CD8-positive, alpha-beta memory T cell (primary cell): ENCODE results near the gene OR4E2. TPM values are rescaled to one million over a fixed set of nuclear protein-coding genes. Genes with fewer than 3 reads are reported as not detected.
A peak's percentile ranks its signal among the peaks of the same experiment; 100 is the strongest.

Experiments
- CTCF ChIA-PET: fragments of 350-600 bp; sonication (Branson Sonifier 250); formaldehyde crosslinking; loops from one replicate; lab custom pipeline; 2021; ENCODE audit warnings: antibody characterized with exemption; lab: Charles Lee
- POLR2A ChIA-PET: fragments of 350-600 bp; sonication (Branson Sonifier 250); formaldehyde crosslinking; loops from one replicate; lab custom pipeline; 2021; ENCODE audit warnings: antibody characterized with exemption; lab: Charles Lee
- DNase-seq, 5 donors: peaks; one replicate each; pipeline versions ENCODE4 v3.0.0 to v3.0.0-alpha.2; 2020 to 2022; ENCODE audit warnings: mixed read lengths in 1 of 5
- H3K27ac ChIP-seq: one replicate; pipeline ENCODE4 v1.7.0; 2013; ENCODE audit warnings: low read depth, mild to moderate bottlenecking, low read length, moderate library complexity
- H3K27me3 ChIP-seq: 2 replicates; pipeline ENCODE4 v1.7.0; 2013; ENCODE audit warnings: low read length, mild to moderate bottlenecking; ENCODE audit not compliant: insufficient read depth, poor library complexity, severe bottlenecking
- H3K36me3 ChIP-seq: 2 replicates; pipeline ENCODE4 v1.7.0; 2013; ENCODE audit warnings: mild to moderate bottlenecking, low read length, moderate library complexity; ENCODE audit not compliant: insufficient read depth
- H3K4me1 ChIP-seq: 2 replicates; pipeline ENCODE4 v1.7.0; 2013; ENCODE audit warnings: mild to moderate bottlenecking, low read length, moderate library complexity; ENCODE audit not compliant: insufficient read depth
- H3K4me3 ChIP-seq: 2 replicates; pipeline ENCODE4 v1.7.0; 2013; ENCODE audit warnings: mild to moderate bottlenecking, low read length
- H3K9me3 ChIP-seq: 2 replicates; pipeline ENCODE4 v1.7.0; 2013; ENCODE audit warnings: mild to moderate bottlenecking, low read length
- H3K27ac Mint-ChIP-seq, 8 donors: one replicate each; pipeline ENCODE4 v1.8.0; 2020 to 2021; ENCODE audit warnings: mixed read lengths in 8 of 8, mild to moderate bottlenecking in 6 of 8, inconsistent platforms in 3 of 8, moderate library complexity in 3 of 8
- H3K27me3 Mint-ChIP-seq, 2 donors: one replicate each; pipeline ENCODE4 v1.8.0; 2020 to 2021; ENCODE audit warnings: mixed read lengths in 2 of 2, mild to moderate bottlenecking in 1 of 2, moderate library complexity in 1 of 2
- H3K36me3 Mint-ChIP-seq, 3 donors: one replicate each; pipeline ENCODE4 v1.8.0; 2020 to 2021; ENCODE audit warnings: mixed read lengths in 3 of 3, inconsistent platforms in 1 of 3, mild to moderate bottlenecking in 1 of 3
- H3K4me1 Mint-ChIP-seq, 3 donors: one replicate each; pipeline ENCODE4 v1.8.0; 2020 to 2021; ENCODE audit warnings: mixed read lengths in 3 of 3, inconsistent platforms in 1 of 3, mild to moderate bottlenecking in 1 of 3
- H3K4me3 Mint-ChIP-seq, 7 donors: one replicate each; pipeline ENCODE4 v1.8.0; 2020 to 2021; ENCODE audit warnings: mixed read lengths in 7 of 7, mild to moderate bottlenecking in 6 of 7, moderate library complexity in 4 of 7, inconsistent platforms in 2 of 7
- H3K9me3 Mint-ChIP-seq, 5 donors: one replicate each; pipeline ENCODE4 v1.8.0; 2020 to 2022; ENCODE audit warnings: mixed read lengths in 5 of 5, mild to moderate bottlenecking in 3 of 5, moderate library complexity in 2 of 5, inconsistent platforms in 1 of 5
- polyA plus RNA-seq: library from polyadenylated mRNA; unstranded; fragments of 300-500 nt; fragmentation: Illumina TruSeq; gene quantifications from one replicate; pipeline ENCODE4 v1.2.3, GENCODE V29; 2021
- total RNA-seq, 2 experiments: library from RNA; stranded (reverse); gene quantifications; one replicate each; pipeline ENCODE4 v1.2.3, GENCODE V29; 2021

Gene OR4E2
- total and polyA plus RNA-seq, 3 experiments from 2014 or later: not detected

- ChIA-PET POLR2A (no interaction called here), CTCF (interaction anchor here (1.3 kb wide), 1 partner anchor 11 kb away, joined by 3 read pairs; no protein-coding TSS in a partner anchor)
- Mint-ChIP-seq H3K27me3 (peaks cover 9 to 22% of the 10 kb centered on the region in 2 donors), H3K27ac (no peak overlapping the region), H3K4me3 (no peak overlapping the region), H3K36me3 (peaks cover 0 to 1% (median 0%) of the 10 kb centered on the region in 3 donors), H3K4me1 (peaks cover 13 to 17% (median 17%) of the 10 kb centered on the region in 3 donors), H3K9me3 (peaks cover 0 to 5% (median 0%) of the 10 kb centered on the region in 5 donors)
- Histone ChIP-seq H3K27me3 (no peaks in the 10 kb centered on the region), H3K4me1 (peaks cover 3% of the 10 kb centered on the region), H3K4me3 (no peak overlapping the region), H3K9me3 (no peaks in the 10 kb centered on the region), H3K27ac (no peak overlapping the region), H3K36me3 (no peaks in the 10 kb centered on the region)
- no peak for DNase-seq
These were observed 45.9 kb downstream of the OR4E2 start for GRCh38 chr14:21699551-21699950.

- Histone ChIP-seq H3K36me3 (no peaks in the 10 kb centered on the region), H3K27me3 (no peaks in the 10 kb centered on the region), H3K4me1 (peaks cover 4% of the 10 kb centered on the region), H3K9me3 (no peaks in the 10 kb centered on the region), H3K27ac (no peak overlapping the region), H3K4me3 (no peak overlapping the region)
- POLR2A ChIA-PET: no interaction called here
- Mint-ChIP-seq H3K9me3 (peaks cover 0 to 3% (median 0%) of the 10 kb centered on the region in 5 donors), H3K4me3 (no peak overlapping the region), H3K36me3 (no peaks in the 10 kb centered on the region), H3K27ac (no peak overlapping the region), H3K27me3 (peaks cover 4 to 17% of the 10 kb centered on the region in 2 donors), H3K4me1 (peaks cover 15 to 23% (median 21%) of the 10 kb centered on the region in 3 donors)
- CTCF ChIA-PET: no interaction called here
- DNase-seq: no peak
These were observed 48.7 kb downstream of the OR4E2 start for GRCh38 chr14:21702316-21702715.

DNA sequence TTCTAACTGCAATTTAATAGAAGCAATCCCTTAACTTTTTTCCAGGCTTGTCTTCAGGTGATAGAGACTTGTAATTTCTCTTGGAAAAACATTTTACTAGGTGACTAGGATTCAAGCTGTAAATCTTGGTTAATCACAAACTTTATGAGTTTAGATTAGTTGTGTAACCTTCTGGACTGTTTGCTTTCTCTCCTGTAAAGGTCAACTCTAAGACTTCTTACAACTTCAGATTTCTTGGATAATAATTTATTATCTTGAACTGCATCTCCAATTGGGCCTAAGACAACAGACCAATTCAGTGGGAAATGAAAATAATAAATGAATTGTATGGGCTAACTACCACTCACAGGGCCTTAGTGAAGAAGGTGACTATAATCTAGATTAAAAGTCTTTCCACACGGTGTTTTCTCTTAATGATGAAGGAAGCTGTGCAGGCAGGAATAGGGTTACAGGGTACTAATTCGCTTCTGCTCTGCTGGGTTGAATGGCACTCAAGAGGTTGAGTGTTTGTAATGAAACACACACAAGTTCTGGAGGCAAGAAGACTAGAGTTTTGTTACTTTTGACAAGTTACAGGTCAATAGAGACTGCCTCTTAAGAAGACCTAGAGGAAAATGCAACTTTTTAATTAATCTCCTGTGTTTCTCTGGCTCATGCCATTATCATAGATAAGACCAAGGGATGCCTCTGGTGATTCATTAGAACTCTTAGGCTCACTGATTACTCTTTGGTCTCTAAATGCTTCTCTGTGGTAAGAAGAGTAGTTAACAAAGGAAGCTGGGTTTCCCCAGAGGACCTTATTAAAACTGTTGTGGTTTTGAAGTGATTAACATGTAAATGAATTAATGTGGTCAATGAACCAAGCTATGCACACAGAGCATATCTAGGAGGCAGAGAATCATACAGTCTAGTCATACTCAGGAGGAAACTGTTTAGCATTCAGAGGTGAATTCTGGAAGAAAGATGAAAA, 50.0 kb downstream of the OR4E2 start:
- H3K4me1 Mint-ChIP-seq: peaks cover 15 to 23% (median 21%) of the 10 kb centered on the region in 3 donors
- ChIA-PET CTCF (interaction anchor here (0.8 to 0.9 kb wide), 2 partner anchors 853 to 867 kb away, joined by 3 to 4 read pairs; no protein-coding TSS in a partner anchor), POLR2A (no interaction called here)
- peak overlapping the region in 3 of 8 donors; percentile 10 to 59 (median 12) for H3K27ac Mint-ChIP-seq
- no peaks in the 10 kb centered on the region for H3K9me3 ChIP-seq
- H3K36me3 ChIP-seq: no peaks in the 10 kb centered on the region
- DNase-seq: peak in 1 of 5 donors; percentile 46
- no peak overlapping the region for H3K4me3 Mint-ChIP-seq
- H3K27me3 Mint-ChIP-seq: peaks cover 8 to 28% of the 10 kb centered on the region in 2 donors
- peaks cover 4% of the 10 kb centered on the region for H3K4me1 ChIP-seq
- H3K27ac ChIP-seq: no peak overlapping the region
- H3K27me3 ChIP-seq: no peaks in the 10 kb centered on the region
- H3K9me3 Mint-ChIP-seq: peaks cover 0 to 3% (median 0%) of the 10 kb centered on the region in 5 donors
- H3K4me3 ChIP-seq: no peak overlapping the region
- H3K36me3 Mint-ChIP-seq: no peaks in the 10 kb centered on the region

GRCh38 chr14:21704338-21704737, 50.7 kb downstream of the OR4E2 start:
- no peaks in the 10 kb centered on the region for H3K9me3 ChIP-seq
- H3K27ac ChIP-seq: no peak overlapping the region
- Mint-ChIP-seq H3K4me3 (no peak overlapping the region), H3K9me3 (peaks cover 0 to 3% (median 0%) of the 10 kb centered on the region in 5 donors), H3K4me1 (peaks cover 15 to 23% (median 21%) of the 10 kb centered on the region in 3 donors), H3K27ac (peak overlapping the region in 1 of 8 donors; percentile 59), H3K27me3 (peaks cover 10 to 29% of the 10 kb centered on the region in 2 donors), H3K36me3 (no peaks in the 10 kb centered on the region)
- DNase-seq: no peak
- peaks cover 4% of the 10 kb centered on the region for H3K4me1 ChIP-seq
- no peaks in the 10 kb centered on the region for H3K36me3 ChIP-seq
- ChIA-PET POLR2A (no interaction called here), CTCF (interaction anchor here (0.8 to 0.9 kb wide), 2 partner anchors 852 to 866 kb away, joined by 3 to 4 read pairs; no protein-coding TSS in a partner anchor)
- H3K27me3 ChIP-seq: no peaks in the 10 kb centered on the region
- no peak overlapping the region for H3K4me3 ChIP-seq

GRCh38 chr14:21711360-21711961, 57.8 kb downstream of the OR4E2 start:
- Histone ChIP-seq H3K4me3 (no peak overlapping the region), H3K36me3 (no peaks in the 10 kb centered on the region), H3K4me1 (no peaks in the 10 kb centered on the region), H3K9me3 (no peaks in the 10 kb centered on the region), H3K27me3 (no peaks in the 10 kb centered on the region), H3K27ac (no peak overlapping the region)
- DNase-seq: peak in 1 of 5 donors; percentile 36
- ChIA-PET POLR2A (interaction anchor here (2.5 kb wide), 1 partner anchor 845 kb away, joined by 8 read pairs; no protein-coding TSS in a partner anchor), CTCF (interaction anchor here (1.4 to 2.6 kb wide), 3 partner anchors 12 to 821 kb away, joined by 4 to 9 read pairs (median 6); no protein-coding TSS in a partner anchor)
- Mint-ChIP-seq H3K36me3 (no peaks in the 10 kb centered on the region), H3K27me3 (peaks cover 19 to 52% of the 10 kb centered on the region in 2 donors), H3K27ac (peak overlapping the region in 4 of 8 donors; percentile 46 to 84 (median 70)), H3K4me3 (peak overlapping the region; percentile 56 to 88 (median 70)), H3K9me3 (no peaks in the 10 kb centered on the region), H3K4me1 (peaks cover 0 to 12% (median 5%) of the 10 kb centered on the region in 3 donors)

DNA sequence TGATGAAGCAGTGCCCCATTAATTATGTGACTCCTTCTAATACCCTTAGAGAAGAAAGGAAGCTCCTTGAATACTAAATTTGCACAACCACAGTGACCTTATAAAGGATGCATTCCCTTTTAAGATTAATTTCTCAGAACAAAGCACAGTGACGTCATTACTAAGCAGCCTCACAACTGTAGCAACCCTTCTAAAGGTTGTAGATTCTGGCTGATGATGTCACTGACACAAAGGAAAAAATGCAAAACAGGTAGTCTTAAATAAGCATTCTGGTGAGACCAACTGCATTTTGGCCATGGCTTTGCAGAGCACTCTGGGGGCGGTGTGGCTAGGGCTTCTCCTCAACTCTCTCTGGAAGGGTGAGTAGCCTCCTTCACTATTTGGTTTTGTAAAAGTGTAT, 58.4 kb downstream of the OR4E2 start:
- Histone ChIP-seq H3K9me3 (no peaks in the 10 kb centered on the region), H3K4me3 (no peak overlapping the region), H3K4me1 (no peaks in the 10 kb centered on the region), H3K27ac (peak overlapping the region; percentile 17), H3K36me3 (no peaks in the 10 kb centered on the region), H3K27me3 (no peaks in the 10 kb centered on the region)
- POLR2A ChIA-PET: interaction anchor here (2.5 kb wide), 1 partner anchor 845 kb away, joined by 8 read pairs; no protein-coding TSS in a partner anchor
- H3K9me3 Mint-ChIP-seq: no peaks in the 10 kb centered on the region
- H3K27me3 Mint-ChIP-seq: peaks cover 20 to 54% of the 10 kb centered on the region in 2 donors
- CTCF ChIA-PET: interaction anchor here (1.4 to 2.6 kb wide), 2 partner anchors 11 to 820 kb away, joined by 4 to 6 read pairs; no protein-coding TSS in a partner anchor
- peak overlapping the region in 7 of 8 donors; percentile 33 to 84 (median 68) for H3K27ac Mint-ChIP-seq
- H3K4me3 Mint-ChIP-seq: peak overlapping the region; percentile 56 to 88 (median 70)
- peaks cover 0 to 12% (median 5%) of the 10 kb centered on the region in 3 donors for H3K4me1 Mint-ChIP-seq
- no peaks in the 10 kb centered on the region for H3K36me3 Mint-ChIP-seq
- DNase-seq: peak in 1 of 5 donors; percentile 46

DNA sequence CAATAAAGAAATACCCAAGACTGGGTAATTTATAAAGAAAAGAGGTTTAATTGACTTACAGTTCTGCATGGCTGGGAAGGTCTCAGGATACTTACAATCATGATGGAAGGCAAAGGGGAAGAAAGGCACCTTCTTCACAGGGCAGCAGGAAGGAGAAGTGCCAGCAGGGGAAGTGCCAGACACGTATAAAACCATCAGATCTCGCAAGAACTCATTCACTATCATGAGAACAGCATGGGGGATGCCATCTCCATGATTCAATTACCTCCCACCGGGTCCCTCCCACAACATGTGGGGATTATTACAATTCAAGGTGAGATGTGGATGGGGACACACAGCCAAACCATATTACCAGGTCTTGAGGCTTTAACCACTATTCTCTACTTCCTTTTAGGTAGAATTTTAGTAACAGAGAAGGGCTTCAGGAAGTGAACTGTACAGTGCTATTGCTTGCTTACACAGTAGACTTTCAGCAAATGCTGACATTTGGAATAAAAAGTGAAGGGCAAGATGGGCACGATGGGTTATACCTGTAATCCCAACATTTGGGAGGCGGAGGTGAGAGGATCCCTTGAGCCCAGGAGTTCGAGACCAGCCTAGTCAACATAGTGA, 60.8 kb downstream of the OR4E2 start:
- POLR2A ChIA-PET: no interaction called here
- DNase-seq: no peak
- Histone ChIP-seq H3K4me3 (no peak overlapping the region), H3K27ac (no peak overlapping the region), H3K36me3 (no peaks in the 10 kb centered on the region), H3K27me3 (no peaks in the 10 kb centered on the region), H3K4me1 (no peaks in the 10 kb centered on the region), H3K9me3 (no peaks in the 10 kb centered on the region)
- peak overlapping the region in 6 of 8 donors; percentile 30 to 82 (median 62) for H3K27ac Mint-ChIP-seq
- CTCF ChIA-PET: interaction anchor here (2.6 kb wide), 1 partner anchor 9 kb away, joined by 6 read pairs; no protein-coding TSS in a partner anchor
- peaks cover 0 to 12% (median 5%) of the 10 kb centered on the region in 3 donors for H3K4me1 Mint-ChIP-seq
- H3K9me3 Mint-ChIP-seq: no peaks in the 10 kb centered on the region
- H3K36me3 Mint-ChIP-seq: no peaks in the 10 kb centered on the region
- peak overlapping the region; percentile 25 to 75 (median 33) for H3K4me3 Mint-ChIP-seq
- peaks cover 20 to 57% of the 10 kb centered on the region in 2 donors for H3K27me3 Mint-ChIP-seq
